22Rv1 (cell line): ENCODE measurements around the gene TUBGCP3.

Experiments
- ZFX ChIP-seq: fragments of 450-650 bp; IDR thresholded peaks from 2 replicates; pipeline ENCODE4 v1.6.1; 2017; ENCODE audit warnings: antibody characterized with exemption, borderline replicate concordance
- TF ChIP-seq, protein P1 (sequence below): fragments of 450-650 bp; IDR thresholded peaks from 2 replicates; pipeline ENCODE4 v1.5.1; 2017; ENCODE audit warnings: mild to moderate bottlenecking

DNA sequence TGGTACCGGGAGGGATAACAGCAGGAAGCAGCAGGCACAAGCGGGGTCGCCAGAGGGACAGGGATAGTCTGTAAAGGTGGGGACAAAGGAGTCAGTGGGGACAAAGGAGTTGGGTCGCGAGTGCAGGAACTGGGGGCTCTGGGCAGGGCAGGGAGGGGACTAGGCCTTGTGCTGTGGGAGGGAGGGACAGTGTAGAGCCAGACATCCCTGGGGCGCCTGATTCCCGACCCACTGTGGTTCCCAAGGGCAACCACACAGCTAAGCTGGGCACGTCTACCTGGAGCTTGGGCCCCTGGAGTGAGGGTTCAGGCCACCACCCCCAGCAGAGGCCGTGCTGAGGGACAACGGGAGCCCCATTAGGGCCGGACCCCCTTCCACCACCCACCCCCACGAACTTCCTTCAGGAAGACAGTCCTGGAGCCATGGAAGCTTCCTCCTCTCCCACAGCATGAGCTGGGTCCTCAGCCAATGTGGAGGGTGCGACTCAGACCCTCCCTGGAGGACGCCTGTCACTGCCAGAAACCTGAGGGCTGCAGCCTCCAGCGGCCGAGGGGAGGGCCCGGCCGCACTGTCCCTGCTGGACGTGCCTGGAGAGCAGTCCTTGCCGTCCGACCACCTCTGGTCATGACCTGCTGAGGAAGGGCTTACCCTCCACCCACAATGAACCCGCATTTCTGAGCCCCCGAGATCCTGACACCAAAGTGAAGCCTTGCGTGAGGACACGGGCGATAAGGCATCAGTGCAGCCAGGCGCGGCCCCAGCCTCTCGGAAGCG lies 133.9 kb downstream of the TUBGCP3 start:
- TF ChIP-seq, protein P1, sequence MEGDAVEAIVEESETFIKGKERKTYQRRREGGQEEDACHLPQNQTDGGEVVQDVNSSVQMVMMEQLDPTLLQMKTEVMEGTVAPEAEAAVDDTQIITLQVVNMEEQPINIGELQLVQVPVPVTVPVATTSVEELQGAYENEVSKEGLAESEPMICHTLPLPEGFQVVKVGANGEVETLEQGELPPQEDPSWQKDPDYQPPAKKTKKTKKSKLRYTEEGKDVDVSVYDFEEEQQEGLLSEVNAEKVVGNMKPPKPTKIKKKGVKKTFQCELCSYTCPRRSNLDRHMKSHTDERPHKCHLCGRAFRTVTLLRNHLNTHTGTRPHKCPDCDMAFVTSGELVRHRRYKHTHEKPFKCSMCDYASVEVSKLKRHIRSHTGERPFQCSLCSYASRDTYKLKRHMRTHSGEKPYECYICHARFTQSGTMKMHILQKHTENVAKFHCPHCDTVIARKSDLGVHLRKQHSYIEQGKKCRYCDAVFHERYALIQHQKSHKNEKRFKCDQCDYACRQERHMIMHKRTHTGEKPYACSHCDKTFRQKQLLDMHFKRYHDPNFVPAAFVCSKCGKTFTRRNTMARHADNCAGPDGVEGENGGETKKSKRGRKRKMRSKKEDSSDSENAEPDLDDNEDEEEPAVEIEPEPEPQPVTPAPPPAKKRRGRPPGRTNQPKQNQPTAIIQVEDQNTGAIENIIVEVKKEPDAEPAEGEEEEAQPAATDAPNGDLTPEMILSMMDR, result no peak
- no peak for TF ChIP-seq ZFX
